Neural crest cell (in vitro differentiated cells): ENCODE data around the gene TRPM8. TPM values are rescaled to one million over a fixed set of nuclear protein-coding genes. Genes with fewer than 3 reads are reported as not detected.

Experiments
- DNase-seq: peaks from one replicate; pipeline ENCODE4 v3.0.0; 2021; ENCODE audit warnings: low read depth, mixed read lengths, low spot score
- H3K27ac Mint-ChIP-seq: one replicate; pipeline ENCODE4 v1.8.0; 2021; ENCODE audit warnings: mild to moderate bottlenecking, mixed read lengths; ENCODE audit not compliant: unreplicated experiment
- H3K27me3 Mint-ChIP-seq: 2 replicates; pipeline ENCODE4 v1.8.0; 2021; ENCODE audit warnings: low read depth, mild to moderate bottlenecking, mixed read lengths
- H3K36me3 Mint-ChIP-seq: 2 replicates; pipeline ENCODE4 v1.8.0; 2021; ENCODE audit warnings: low read depth, mild to moderate bottlenecking, mixed read lengths
- H3K4me1 Mint-ChIP-seq: 2 replicates; pipeline ENCODE4 v1.8.0; 2021; ENCODE audit warnings: mixed read lengths
- H3K4me3 Mint-ChIP-seq: one replicate; pipeline ENCODE4 v1.8.0; 2021; ENCODE audit warnings: mild to moderate bottlenecking, mixed read lengths
- H3K9me3 Mint-ChIP-seq: 2 replicates; pipeline ENCODE4 v1.8.0; 2021; ENCODE audit warnings: mixed read lengths
- total RNA-seq: library from RNA; stranded (reverse); gene quantifications from 2 replicates; pipeline ENCODE4 v1.2.1, GENCODE V29; 2021
- TF ChIP-seq, protein P1 (sequence below): fragments of 200-600 bp; sonication (generic); conservative IDR thresholded peaks from 2 replicates; pipeline ENCODE4 v1.5.0; 2021; ENCODE audit warnings: antibody characterized with exemption, mild to moderate bottlenecking

Gene TRPM8
- total RNA-seq, 1 donor from 2014 or later: 0.07 TPM

DNA sequence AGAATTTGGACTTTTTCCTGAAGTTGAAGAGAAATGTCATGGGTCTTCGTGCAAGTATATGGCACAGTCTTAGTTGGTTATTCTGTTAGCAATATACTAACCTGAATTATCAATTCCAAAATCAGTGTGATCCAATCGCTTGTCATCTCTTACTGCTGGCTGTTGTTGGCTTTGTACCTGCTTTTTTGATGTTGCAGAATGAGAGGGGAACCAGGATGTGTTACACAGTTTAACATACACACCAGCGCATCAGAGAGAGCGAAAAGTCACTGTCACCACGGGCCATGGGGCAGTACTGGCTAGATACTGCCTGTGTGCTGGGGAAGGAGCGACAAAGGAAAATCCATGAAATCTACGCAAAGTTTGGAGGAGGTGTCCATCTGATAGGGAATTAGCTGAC, 74.0 kb downstream of the TRPM8 start:
- Mint-ChIP-seq H3K4me3 (no peak overlapping the region), H3K27ac (no peak overlapping the region), H3K4me1 (peaks cover 15% of the 10 kb centered on the region), H3K27me3 (no peaks in the 10 kb centered on the region), H3K36me3 (peaks cover 4% of the 10 kb centered on the region), H3K9me3 (peaks cover 8% of the 10 kb centered on the region)
- no peak for DNase-seq
- TF ChIP-seq, protein P1, sequence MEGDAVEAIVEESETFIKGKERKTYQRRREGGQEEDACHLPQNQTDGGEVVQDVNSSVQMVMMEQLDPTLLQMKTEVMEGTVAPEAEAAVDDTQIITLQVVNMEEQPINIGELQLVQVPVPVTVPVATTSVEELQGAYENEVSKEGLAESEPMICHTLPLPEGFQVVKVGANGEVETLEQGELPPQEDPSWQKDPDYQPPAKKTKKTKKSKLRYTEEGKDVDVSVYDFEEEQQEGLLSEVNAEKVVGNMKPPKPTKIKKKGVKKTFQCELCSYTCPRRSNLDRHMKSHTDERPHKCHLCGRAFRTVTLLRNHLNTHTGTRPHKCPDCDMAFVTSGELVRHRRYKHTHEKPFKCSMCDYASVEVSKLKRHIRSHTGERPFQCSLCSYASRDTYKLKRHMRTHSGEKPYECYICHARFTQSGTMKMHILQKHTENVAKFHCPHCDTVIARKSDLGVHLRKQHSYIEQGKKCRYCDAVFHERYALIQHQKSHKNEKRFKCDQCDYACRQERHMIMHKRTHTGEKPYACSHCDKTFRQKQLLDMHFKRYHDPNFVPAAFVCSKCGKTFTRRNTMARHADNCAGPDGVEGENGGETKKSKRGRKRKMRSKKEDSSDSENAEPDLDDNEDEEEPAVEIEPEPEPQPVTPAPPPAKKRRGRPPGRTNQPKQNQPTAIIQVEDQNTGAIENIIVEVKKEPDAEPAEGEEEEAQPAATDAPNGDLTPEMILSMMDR: no peak

DNA sequence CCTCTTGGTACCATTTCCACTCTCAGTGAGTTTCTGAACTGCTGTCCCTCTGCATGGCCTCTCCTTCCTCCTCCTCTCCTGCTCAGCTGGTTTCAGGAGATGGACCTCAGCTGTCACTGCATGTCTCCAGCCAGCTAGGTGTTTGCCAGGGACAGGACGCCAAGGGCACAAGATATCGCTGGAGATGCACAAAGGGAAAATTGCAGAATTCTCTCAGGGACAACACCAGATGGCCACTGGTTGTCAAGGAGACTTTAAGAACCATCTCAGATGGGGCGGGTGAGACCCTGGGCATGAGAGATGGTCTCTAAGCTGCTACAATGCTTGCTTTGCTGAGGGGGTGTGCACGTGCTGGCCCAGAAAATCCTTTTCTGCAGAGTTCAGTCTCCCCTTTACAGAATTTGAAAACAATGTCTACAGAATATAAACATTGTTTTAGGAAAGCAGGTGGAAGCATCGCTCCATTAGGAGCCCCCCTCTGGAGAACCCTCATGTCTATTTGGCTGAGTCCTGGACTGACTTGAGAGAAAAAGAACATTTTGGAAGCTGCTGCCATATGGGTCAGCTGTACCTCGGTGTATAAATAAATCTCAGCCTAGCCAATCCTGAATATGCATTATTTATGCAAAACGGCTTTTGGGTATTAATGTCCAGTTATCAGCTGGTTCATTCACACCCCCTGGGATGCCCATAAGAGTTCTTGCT, 75.5 kb downstream of the TRPM8 start:
- peaks cover 15% of the 10 kb centered on the region for H3K4me1 Mint-ChIP-seq
- H3K4me3 Mint-ChIP-seq: no peak overlapping the region
- H3K27me3 Mint-ChIP-seq: no peaks in the 10 kb centered on the region
- H3K27ac Mint-ChIP-seq: no peak overlapping the region
- peaks cover 4% of the 10 kb centered on the region for H3K36me3 Mint-ChIP-seq
- DNase-seq: no peak
- TF ChIP-seq, protein P1: no peak
- peaks cover 11% of the 10 kb centered on the region for H3K9me3 Mint-ChIP-seq

DNA sequence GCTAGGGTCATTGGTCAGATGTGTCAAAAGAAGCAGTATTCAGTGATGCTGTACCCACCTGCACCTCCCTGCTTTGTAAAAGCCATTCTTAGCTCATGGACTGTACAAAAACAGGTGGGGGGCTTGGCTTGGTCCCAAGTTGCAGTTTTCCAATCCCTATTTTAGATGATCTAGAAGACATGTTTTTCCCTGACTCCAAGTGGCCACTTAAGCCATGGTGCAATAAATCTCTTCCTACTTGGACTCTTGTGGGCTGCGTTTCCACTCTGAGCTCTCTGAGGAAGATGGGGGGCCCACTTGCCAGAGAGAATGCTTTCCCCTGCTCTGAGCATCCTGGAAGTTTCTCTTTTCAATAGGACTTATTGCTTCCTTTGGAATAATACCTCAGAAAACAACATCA, 76.3 kb downstream of the TRPM8 start:
- Mint-ChIP-seq H3K4me3 (no peak overlapping the region), H3K4me1 (peaks cover 15% of the 10 kb centered on the region), H3K27ac (no peak overlapping the region), H3K36me3 (peaks cover 4% of the 10 kb centered on the region), H3K27me3 (no peaks in the 10 kb centered on the region), H3K9me3 (peaks cover 11% of the 10 kb centered on the region)
- TF ChIP-seq, protein P1: no peak
- DNase-seq: no peak

DNA sequence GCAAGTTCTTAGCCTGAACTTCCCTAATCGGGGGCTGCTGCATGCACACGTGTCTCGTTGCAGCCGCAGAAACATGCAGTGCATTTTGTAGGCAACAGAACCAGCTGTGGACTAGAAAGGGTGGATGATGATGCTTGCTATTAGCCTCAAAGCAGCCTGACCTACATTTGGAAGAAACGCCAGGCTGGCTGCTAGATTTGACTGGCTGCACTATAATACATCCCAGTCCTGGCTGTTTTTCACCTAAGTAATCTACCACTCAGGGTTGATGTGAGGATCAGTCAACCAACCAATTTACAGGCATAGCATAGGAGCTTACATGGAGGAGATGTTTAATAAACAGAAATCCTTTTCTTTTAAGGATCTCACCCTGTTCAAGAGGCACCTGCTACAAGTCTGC, 77.0 kb downstream of the TRPM8 start:
- H3K36me3 Mint-ChIP-seq: peaks cover 4% of the 10 kb centered on the region
- peaks cover 11% of the 10 kb centered on the region for H3K9me3 Mint-ChIP-seq
- no peak overlapping the region for H3K27ac Mint-ChIP-seq
- DNase-seq: no peak
- TF ChIP-seq, protein P1: no peak
- H3K4me1 Mint-ChIP-seq: peaks cover 9% of the 10 kb centered on the region
- H3K27me3 Mint-ChIP-seq: no peaks in the 10 kb centered on the region
- no peak overlapping the region for H3K4me3 Mint-ChIP-seq

DNA sequence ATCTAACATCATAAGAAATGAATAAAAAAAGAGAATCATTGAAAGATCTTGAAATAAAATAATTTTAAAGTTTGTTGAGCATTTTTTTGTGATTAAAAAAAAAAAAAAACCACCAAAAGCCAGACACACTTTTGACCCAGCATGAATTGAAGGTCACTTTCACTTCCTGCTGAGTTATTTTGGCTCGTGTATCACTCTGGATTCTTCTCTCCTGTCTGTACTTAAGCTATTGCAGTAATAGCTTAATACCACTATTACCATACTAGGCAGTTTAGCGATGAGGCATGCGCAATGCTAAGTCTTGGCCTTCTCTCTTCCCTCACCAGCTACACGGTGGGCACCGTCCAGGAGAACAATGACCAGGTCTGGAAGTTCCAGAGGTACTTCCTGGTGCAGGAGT, 78.8 kb downstream of the TRPM8 start:
- Mint-ChIP-seq H3K36me3 (peaks cover 4% of the 10 kb centered on the region), H3K4me3 (no peak overlapping the region), H3K4me1 (no peaks in the 10 kb centered on the region), H3K27me3 (no peaks in the 10 kb centered on the region), H3K27ac (no peak overlapping the region), H3K9me3 (peaks cover 11% of the 10 kb centered on the region)
- TF ChIP-seq, protein P1: no peak
- no peak for DNase-seq
